ENCODE data around the gene HIBADH. TPM values are rescaled to one million over a fixed set of nuclear protein-coding genes. Genes with fewer than 3 reads are reported as not detected.

The HIBADH gene
- total RNA-seq, 1 experiment from 2014 or later: 51.5 TPM

GRCh38 chr7:27586825-27587224 lies 75.9 kb downstream of the HIBADH start:
- H3K9me3 Mint-ChIP-seq (ENCODE audit: unreplicated experiment): no peaks in the 10 kb centered on the region
- no TSS peak for BruUV-seq (replicated peaks)
- H3K4me1 Mint-ChIP-seq (ENCODE audit: insufficient read depth, unreplicated experiment): peaks cover 6% of the 10 kb centered on the region
- no peak overlapping the region for H3K27ac Mint-ChIP-seq (ENCODE audit: low read depth, unreplicated experiment)
- no peaks in the 10 kb centered on the region for H3K36me3 Mint-ChIP-seq (ENCODE audit: insufficient read depth, unreplicated experiment)
- CTCF ChIA-PET: interaction anchor here (1.0 to 2.2 kb wide), 2 partner anchors 10 to 391 kb away, joined by 5 to 9 read pairs; no protein-coding TSS in a partner anchor
- intact Hi-C loops (cut with micrococcal nuclease): no loop called here
- H3K4me3 Mint-ChIP-seq (ENCODE audit: unreplicated experiment): no peak overlapping the region
- DNase-seq (ENCODE audit: unreplicated experiment): no peak
- no peak for TF ChIP-seq CTCF (IDR thresholded peaks at IDR 0.05; ENCODE audit: unreplicated experiment)
- POLR2A ChIA-PET: interaction anchor here (0.7 to 1.6 kb wide), 3 partner anchors 13 to 411 kb away, joined by 3 read pairs; no protein-coding TSS in a partner anchor
- no peaks in the 10 kb centered on the region for H3K27me3 Mint-ChIP-seq (ENCODE audit: insufficient read depth, unreplicated experiment)

DNA sequence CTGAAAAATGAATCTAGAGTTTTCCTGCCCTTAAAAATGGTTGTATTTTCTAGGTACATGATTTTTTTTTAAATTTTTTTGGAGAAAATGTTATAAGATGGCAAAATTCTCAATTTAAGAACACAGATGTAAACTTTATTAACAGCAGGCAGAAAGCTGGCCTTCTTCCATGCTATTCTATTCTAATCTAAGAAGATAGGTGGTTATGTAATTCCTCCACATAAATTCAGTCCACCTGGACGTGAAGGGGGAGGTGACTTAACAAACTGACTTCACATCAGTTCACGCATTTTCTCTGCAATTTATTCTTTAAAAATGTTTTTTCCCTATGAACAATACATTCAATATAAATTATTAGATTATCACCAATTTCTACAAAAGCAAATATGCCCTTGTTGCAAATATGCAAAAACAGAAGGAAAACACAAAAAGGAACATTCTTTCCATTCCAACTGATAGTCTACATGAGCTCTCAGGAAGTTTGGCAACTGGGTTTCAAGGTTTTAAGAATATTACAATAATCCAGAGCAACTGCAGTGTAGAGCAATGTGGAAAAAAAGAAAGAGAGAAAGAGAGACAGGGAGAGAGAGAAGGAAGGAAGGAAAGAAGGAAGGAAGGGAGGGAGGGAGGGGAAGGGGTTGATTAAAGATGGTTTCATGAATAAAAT lies 76.8 kb downstream of the HIBADH start:
- ChIA-PET CTCF (no interaction called here), POLR2A (no interaction called here)

DNA sequence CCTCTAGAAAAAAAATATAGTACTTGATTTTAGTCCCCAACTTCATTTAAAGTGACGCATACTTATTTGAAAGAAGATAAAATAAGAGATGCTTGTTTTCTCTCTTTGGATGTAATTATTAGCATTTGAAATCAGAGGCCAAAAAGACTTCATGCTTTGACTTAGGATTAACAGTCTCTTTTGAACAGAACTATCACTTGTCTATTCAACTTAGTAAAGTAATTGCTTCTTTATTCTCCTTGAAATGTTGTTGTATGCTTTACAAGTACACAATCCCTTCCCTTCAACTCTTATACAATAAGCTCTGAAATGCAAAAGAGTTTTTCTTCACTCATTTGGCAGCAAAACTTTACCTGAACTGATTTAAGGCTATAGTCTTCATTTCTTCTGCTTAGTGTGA lies 80.8 kb downstream of the HIBADH start:
- Mint-ChIP-seq H3K36me3 (ENCODE audit: insufficient read depth, unreplicated experiment) (no peaks in the 10 kb centered on the region), H3K27me3 (ENCODE audit: insufficient read depth, unreplicated experiment) (no peaks in the 10 kb centered on the region), H3K4me3 (ENCODE audit: unreplicated experiment) (no peak overlapping the region), H3K9me3 (ENCODE audit: unreplicated experiment) (no peaks in the 10 kb centered on the region), H3K4me1 (ENCODE audit: insufficient read depth, unreplicated experiment) (peaks cover 6% of the 10 kb centered on the region), H3K27ac (ENCODE audit: low read depth, unreplicated experiment) (no peak overlapping the region)
- TF ChIP-seq CTCF (IDR thresholded peaks at IDR 0.05; ENCODE audit: unreplicated experiment): no peak
- no TSS peak for BruUV-seq (replicated peaks)
- DNase-seq (ENCODE audit: unreplicated experiment): no peak
- intact Hi-C loops (cut with micrococcal nuclease): no loop called here
- ChIA-PET POLR2A (interaction anchor here (0.6 to 1.0 kb wide), 4 partner anchors 27 to 1672 kb away, joined by 3 read pairs; no protein-coding TSS in a partner anchor), CTCF (interaction anchor here (1.3 to 2.3 kb wide), 3 partner anchors 9 to 386 kb away, joined by 4 to 10 read pairs (median 4); no protein-coding TSS in a partner anchor)

More for the DNA sequence above, 76.8 kb downstream of the HIBADH start:
- Mint-ChIP-seq H3K9me3 (ENCODE audit: unreplicated experiment) (no peaks in the 10 kb centered on the region), H3K36me3 (ENCODE audit: insufficient read depth, unreplicated experiment) (no peaks in the 10 kb centered on the region), H3K27ac (ENCODE audit: low read depth, unreplicated experiment) (no peak overlapping the region), H3K4me3 (ENCODE audit: unreplicated experiment) (no peak overlapping the region), H3K27me3 (ENCODE audit: insufficient read depth, unreplicated experiment) (no peaks in the 10 kb centered on the region), H3K4me1 (ENCODE audit: insufficient read depth, unreplicated experiment) (peaks cover 6% of the 10 kb centered on the region)
- no peak for TF ChIP-seq CTCF (IDR thresholded peaks at IDR 0.05; ENCODE audit: unreplicated experiment)
- BruUV-seq (replicated peaks): no TSS peak
- no peak for DNase-seq (ENCODE audit: unreplicated experiment)
- intact Hi-C loops (cut with micrococcal nuclease): no loop called here

GRCh38 chr7:27581119-27581518 lies 81.6 kb downstream of the HIBADH start:
- H3K27ac Mint-ChIP-seq (ENCODE audit: low read depth, unreplicated experiment): no peak overlapping the region
- no peak for TF ChIP-seq CTCF (IDR thresholded peaks at IDR 0.05; ENCODE audit: unreplicated experiment)
- ChIA-PET POLR2A (interaction anchor here (0.6 kb wide), 1 partner anchor 1672 kb away, joined by 3 read pairs; no protein-coding TSS in a partner anchor), CTCF (interaction anchor here (0.6 to 2.3 kb wide), 4 partner anchors 11 to 515 kb away, joined by 3 to 10 read pairs (median 3); no protein-coding TSS in a partner anchor)
- intact Hi-C loops (cut with micrococcal nuclease): no loop called here
- no peaks in the 10 kb centered on the region for H3K9me3 Mint-ChIP-seq (ENCODE audit: unreplicated experiment)
- peaks cover 3% of the 10 kb centered on the region for H3K4me1 Mint-ChIP-seq (ENCODE audit: insufficient read depth, unreplicated experiment)
- DNase-seq (ENCODE audit: unreplicated experiment): no peak
- H3K36me3 Mint-ChIP-seq (ENCODE audit: insufficient read depth, unreplicated experiment): no peaks in the 10 kb centered on the region
- H3K27me3 Mint-ChIP-seq (ENCODE audit: insufficient read depth, unreplicated experiment): no peaks in the 10 kb centered on the region
- no TSS peak for BruUV-seq (replicated peaks)
- no peak overlapping the region for H3K4me3 Mint-ChIP-seq (ENCODE audit: unreplicated experiment)
